ENCODE results near the gene PIGM.

DNA sequence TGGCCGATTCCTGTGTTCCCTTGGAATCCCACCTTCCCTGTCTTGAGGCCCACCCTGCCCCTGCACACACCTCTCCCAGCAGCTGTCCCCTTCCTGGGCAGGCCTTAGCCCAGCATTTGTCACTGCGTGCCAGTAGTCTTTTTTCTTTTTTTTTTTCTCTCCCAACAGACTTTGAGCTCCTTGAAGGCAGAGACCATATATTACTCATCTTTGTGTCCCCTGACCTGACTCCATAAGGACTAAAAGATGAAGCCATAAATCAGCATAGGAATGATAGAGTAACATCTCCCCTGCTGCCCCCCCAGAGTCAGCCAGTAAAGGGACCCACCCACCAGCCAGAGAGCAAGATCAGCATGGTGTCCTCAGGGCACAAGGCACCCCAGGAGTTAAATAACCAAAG lies 27.4 kb downstream of the PIGM start:
- TF ChIP-seq SUZ12 (IDR thresholded peaks at IDR 0.05) (no peak), FOXA1 (IDR thresholded peaks at IDR 0.05) (no peak), BHLHE40 (IDR thresholded peaks at IDR 0.05; ENCODE audit: borderline replicate concordance) (no peak), LEF1 (IDR thresholded peaks at IDR 0.05; ENCODE audit: borderline replicate concordance) (no peak), ZNF384 (IDR thresholded peaks at IDR 0.05) (no peak), TARDBP (IDR thresholded peaks at IDR 0.05) (no peak), SP1 (IDR thresholded peaks at IDR 0.05) (no peak), ELF4 (IDR thresholded peaks at IDR 0.05) (no peak), FOXM1 (IDR thresholded peaks at IDR 0.05; ENCODE audit: borderline replicate concordance) (no peak), HDGF (IDR thresholded peaks at IDR 0.05; ENCODE audit: borderline replicate concordance) (no peak)
